ENCODE measurements around the gene IREB2.

- TF ChIP-seq POLR2AphosphoS5 (IDR thresholded peaks at IDR 0.05; ENCODE audit: low read depth) (no peak), CTCF (IDR thresholded peaks at IDR 0.05; ENCODE audit: insufficient read depth, low read length) (no peak)
Measured at GRCh38 chr15:78414621-78415250, 23.3 kb upstream of the IREB2 start.
